T-helper 2 cell treated with Interferon-gamma antibody and Interleukin-4, amounts not matched to agents 100 ng/mL and 5 ng/mL, for 36 hours (primary cell): ENCODE data around the gene PTPN18. TPM values are rescaled to one million over a fixed set of nuclear protein-coding genes. Genes with fewer than 3 reads are reported as not detected.
"Not testable (repeated sequence)": the region's sequence is repeated elsewhere in the genome, so short reads cannot be mapped to it uniquely, and the experiment has no call there.

Experiments used
- intact Hi-C: fragments of 100-400 bp; cut with micrococcal nuclease; formaldehyde crosslinking; loops from one replicate; pipeline ENCODE4 v1.15.1; 2023
- total RNA-seq: library from RNA; stranded (reverse); gene quantifications from 2 replicates; pipeline ENCODE4 v1.2.3, GENCODE V29; 2022

PTPN18 gene
- total RNA-seq, 1 donor from 2014 or later = 95.5 TPM

- intact Hi-C loops = no loop called here
These were observed 24.5 kb downstream of the PTPN18 start for GRCh38 chr2:130380096-130380934.

DNA sequence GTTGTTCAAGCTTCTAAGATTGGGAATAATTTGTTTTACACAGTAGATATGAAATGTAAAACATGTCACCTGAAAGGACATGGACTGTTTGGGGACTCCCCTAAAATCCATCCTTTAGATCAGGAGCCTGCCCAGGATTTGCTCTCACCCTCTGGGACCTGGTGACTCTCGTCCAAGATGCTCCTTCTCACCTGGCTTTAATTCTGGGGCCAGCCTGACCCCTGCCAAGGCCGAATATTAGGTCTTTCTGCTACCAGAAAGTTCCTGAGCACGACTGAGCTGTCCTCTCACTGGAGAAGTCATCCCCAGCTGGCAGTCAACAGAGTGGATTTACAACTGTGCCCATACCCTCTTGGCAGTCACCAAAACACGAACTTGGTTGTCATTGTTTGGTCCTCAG is 25.3 kb downstream of the PTPN18 start:
- intact Hi-C loops = no loop called here

DNA sequence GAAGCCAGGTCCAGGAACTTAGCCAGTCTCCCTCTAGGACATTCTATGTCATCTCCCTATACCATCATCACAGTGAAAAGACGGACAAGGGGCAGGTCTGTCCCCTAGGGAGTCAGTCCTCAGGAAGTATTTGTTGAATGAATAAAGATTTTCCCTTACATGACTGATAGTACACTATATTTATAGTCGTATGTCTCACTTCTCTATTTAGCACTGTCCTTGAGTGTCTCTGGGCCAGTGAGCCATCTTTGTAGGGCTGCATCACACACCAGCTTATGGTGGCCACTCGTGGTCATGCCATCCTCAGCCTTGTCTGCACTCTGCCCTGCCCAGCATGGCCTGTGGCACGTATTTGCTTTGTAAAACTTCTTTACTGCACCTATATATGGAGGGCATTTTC is 25.8 kb downstream of the PTPN18 start:
- intact Hi-C loops = no loop called here

- intact Hi-C loops = no loop called here
These were observed 26.6 kb downstream of the PTPN18 start for GRCh38 chr2:130382313-130382917.

DNA sequence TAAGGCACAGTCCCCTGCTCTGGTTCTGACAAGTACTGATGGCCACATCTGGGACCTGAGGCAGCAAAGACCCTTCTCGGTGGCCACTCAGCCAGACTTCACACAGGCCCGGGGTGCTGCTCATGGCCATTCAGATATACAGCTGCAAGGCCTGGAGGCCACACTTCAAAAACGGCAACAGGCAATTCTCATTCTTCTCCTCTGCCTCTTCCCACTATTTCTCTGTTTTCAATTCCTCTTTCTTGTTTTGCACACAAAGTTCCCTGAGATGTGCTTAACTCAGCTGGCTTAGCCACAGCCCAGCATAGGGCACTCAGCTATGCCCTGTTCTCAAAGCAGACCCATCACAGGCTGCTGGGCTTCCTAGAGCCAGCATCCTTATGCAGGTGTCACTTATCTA is 29.9 kb downstream of the PTPN18 start:
- intact Hi-C loops = no loop called here

GRCh38 chr2:130387071-130387400 is 31.2 kb downstream of the PTPN18 start:
- intact Hi-C loops = no loop called here

DNA sequence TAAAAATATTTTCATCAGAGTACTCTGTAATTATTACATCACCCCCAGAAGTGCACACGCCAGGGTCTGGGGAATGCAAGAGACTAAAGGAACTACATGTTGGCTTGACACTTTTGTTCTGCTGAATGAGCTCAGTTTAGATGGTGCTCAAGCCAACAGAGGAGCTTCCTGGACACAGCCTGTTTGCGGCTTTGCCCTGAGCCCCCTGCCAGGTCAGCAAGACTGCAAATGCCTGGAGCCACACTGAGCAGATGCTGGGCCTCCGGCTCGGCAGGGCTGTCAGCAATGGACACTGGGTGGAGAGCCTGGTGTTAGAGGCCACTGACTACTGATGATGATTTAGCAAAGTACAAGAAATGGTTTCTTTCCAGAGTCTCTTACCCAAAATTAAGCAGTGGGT is 31.9 kb downstream of the PTPN18 start:
- intact Hi-C loops = no loop called here

DNA sequence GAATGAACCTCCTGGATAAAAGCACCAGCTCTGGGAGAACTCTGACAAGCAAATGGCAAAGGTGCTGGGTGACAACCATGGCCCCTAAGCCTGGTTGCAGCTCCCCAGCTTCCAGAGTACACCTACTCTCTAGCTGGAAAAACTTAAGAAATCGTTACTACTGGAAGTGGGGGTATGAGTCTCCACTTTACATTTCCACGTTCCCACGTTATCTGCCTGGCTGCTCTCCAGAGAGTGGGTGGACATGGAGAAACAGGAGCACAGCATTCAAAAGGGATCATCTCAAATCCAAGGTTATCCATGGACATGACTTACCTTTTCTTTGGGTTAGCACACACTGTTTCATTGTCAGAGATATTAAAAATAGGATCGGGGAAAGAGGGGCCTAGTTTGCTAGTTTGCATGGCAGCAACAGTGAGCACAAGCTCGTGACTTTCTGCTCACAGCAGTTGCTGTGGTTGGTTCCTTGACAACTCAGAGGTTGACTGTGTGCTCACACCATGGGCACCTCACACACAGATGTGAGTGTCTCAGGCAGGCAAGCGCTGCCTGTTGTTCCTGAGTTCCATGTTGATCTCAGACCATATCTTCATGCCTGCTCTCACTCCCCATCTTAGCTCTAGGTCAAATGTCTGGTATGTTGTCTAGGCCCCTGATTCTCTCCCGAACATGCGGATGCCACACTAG is 32.5 kb downstream of the PTPN18 start:
- intact Hi-C loops = no loop called here

GRCh38 chr2:130389358-130389757 is 33.5 kb downstream of the PTPN18 start:
- intact Hi-C loops = no loop called here

DNA sequence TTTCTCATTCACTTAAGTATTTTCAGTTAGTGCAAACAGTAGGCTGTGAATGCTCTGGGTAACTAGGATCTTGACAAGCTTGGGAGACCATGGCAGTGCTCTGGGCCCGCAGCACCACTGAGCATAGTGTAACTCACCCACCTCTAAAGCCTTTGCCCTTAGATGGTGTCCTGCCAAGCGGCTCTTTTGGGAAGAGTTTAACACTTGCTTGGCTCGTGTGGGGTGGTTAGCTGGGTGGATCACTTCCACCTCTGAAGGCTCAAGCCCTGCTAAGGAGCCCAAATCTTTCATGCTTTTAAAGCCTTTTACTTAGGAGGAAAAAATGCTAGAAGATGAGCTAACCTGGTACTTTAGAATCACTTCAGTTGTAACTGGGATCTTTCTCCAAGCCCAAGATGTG is 33.9 kb downstream of the PTPN18 start:
- intact Hi-C loops = loop anchor here (2.0 kb wide), 1 partner anchor 47 kb away; the partner anchor contains the start of gene IMP4

GRCh38 chr2:130390460-130391057 is 34.7 kb downstream of the PTPN18 start:
- intact Hi-C loops = loop anchor here (1.0 to 2.0 kb wide), 3 partner anchors 18 to 48 kb away; partner anchors contain the start of gene IMP4

DNA sequence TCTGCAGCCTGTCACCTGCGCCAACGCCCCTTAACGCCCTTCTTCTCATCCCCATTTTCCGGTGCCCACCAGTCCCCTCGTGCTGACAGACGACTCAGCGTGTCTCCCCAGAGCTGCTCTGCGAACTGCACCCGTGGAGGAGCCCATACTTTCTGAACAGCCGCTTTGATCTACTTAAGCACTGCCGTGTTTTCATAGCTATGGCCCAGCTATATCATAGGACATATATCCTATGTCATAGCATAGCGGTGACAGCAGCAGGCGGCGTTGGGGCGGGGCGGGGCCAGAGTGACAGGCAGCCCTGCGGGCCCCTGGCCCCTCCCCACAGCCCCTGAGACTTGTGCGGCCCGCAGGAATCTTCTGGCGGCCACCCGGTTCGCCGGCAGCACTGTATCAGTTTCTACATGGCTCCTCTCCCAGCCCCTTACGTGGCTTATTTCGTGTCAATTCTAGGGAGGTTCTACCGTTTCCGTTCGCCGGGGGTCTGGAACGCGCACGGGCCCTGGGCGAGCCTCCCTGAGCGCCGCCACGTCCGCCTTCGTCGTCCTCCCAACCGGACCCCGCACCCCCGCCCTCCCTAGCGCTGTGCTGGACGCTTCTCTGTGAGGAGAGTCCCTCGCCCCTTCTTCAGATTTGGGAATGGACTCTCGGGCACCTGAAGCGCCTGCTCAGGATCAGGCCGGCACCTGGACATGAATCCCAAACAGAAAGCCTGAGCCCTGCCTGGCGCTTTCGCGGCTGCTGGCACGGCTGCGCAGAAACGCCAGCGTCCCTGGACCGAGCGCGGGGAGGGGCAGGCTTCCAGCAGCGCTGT is 35.4 kb downstream of the PTPN18 start:
- intact Hi-C loops = loop anchor here (1.0 to 2.0 kb wide), 3 partner anchors 19 to 48 kb away; partner anchors contain the start of gene IMP4

GRCh38 chr2:130391872-130392670 is 36.2 kb downstream of the PTPN18 start:
- intact Hi-C loops = loop anchor here (1.0 to 2.0 kb wide), 3 partner anchors 20 to 49 kb away; partner anchors contain the start of gene IMP4

- intact Hi-C loops = no loop called here
These were observed 37.6 kb downstream of the PTPN18 start for GRCh38 chr2:130393318-130393910.

DNA sequence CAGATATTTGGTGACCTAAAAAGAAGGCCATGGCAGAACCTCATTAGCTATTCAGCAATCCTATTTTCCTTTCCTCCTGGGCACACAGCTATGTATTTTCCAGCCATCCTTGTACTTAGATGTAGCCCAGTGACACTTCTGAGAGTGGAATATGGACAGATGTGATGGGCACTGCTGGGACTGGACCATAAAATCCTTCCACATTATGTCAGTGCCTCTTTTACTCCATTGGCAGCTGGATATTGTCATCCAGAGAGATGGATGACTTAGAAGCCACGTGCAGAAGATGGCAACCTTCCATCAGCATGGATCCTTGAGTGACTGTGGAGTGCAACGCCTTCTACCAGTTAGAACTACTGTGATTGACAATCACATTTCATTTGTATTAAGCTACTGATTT is 50.4 kb downstream of the PTPN18 start:
- intact Hi-C loops = not testable (repeated sequence)

- intact Hi-C loops = not testable (repeated sequence)
These were observed 60.8 kb downstream of the PTPN18 start for GRCh38 chr2:130416693-130417092.

GRCh38 chr2:130418845-130419244 is 63.0 kb downstream of the PTPN18 start:
- intact Hi-C loops = not testable (repeated sequence)
